Measurements from ENCODE around the gene FAM120A. TPM values are rescaled to one million over a fixed set of nuclear protein-coding genes. Genes with fewer than 3 reads are reported as not detected.

The FAM120A gene
- total RNA-seq, 1 donor from 2014 or later, result 72.2 TPM

GRCh38 chr9:93591301-93592007, 140.0 kb downstream of the FAM120A start:
- DNase-seq (ENCODE audit: low spot score) (peak; percentile 32), ATAC-seq (no peak)

GRCh38 chr9:93592008-93592642, 140.6 kb downstream of the FAM120A start:
- DNase-seq (ENCODE audit: low spot score) (peak; percentile 15), ATAC-seq (no peak)

- peak; percentile 30 for DNase-seq (ENCODE audit: low spot score)
These were observed 141.1 kb downstream of the FAM120A start for GRCh38 chr9:93592643-93593021.

GRCh38 chr9:93593144-93593658, 141.7 kb downstream of the FAM120A start:
- DNase-seq (ENCODE audit: low spot score) (no peak), ATAC-seq (no peak)

More at GRCh38 chr9:93592643-93593021, 141.1 kb downstream of the FAM120A start:
- ATAC-seq, result peak; percentile 54

- ATAC-seq, result no peak
These were observed 142.7 kb downstream of the FAM120A start for GRCh38 chr9:93594041-93594756.

GRCh38 chr9:93595461-93595860, 144.0 kb downstream of the FAM120A start:
- ATAC-seq (no peak), DNase-seq (ENCODE audit: low spot score) (no peak)

More at GRCh38 chr9:93594041-93594756, 142.7 kb downstream of the FAM120A start:
- peak; percentile 44 for DNase-seq (ENCODE audit: low spot score)

- DNase-seq (ENCODE audit: low spot score) (peak; percentile 30), ATAC-seq (no peak)
These were observed 144.4 kb downstream of the FAM120A start for GRCh38 chr9:93595861-93596365.

GRCh38 chr9:93596399-93596798, 144.9 kb downstream of the FAM120A start:
- DNase-seq (ENCODE audit: low spot score) (peak; percentile 19), ATAC-seq (no peak)

GRCh38 chr9:93597142-93597706, 145.7 kb downstream of the FAM120A start:
- ATAC-seq (no peak), DNase-seq (ENCODE audit: low spot score) (peak; percentile 18)

- ATAC-seq (no peak), DNase-seq (ENCODE audit: low spot score) (peak; percentile 37)
These were observed 146.6 kb downstream of the FAM120A start for GRCh38 chr9:93597871-93598646.

- no peak for ATAC-seq
These were observed 147.3 kb downstream of the FAM120A start for GRCh38 chr9:93598647-93599241.

GRCh38 chr9:93599571-93600403, 148.3 kb downstream of the FAM120A start:
- DNase-seq (ENCODE audit: low spot score), result peak; percentile 10
- no peak for ATAC-seq

More at GRCh38 chr9:93598647-93599241, 147.3 kb downstream of the FAM120A start:
- peak; percentile 30 for DNase-seq (ENCODE audit: low spot score)

- ATAC-seq (no peak), DNase-seq (ENCODE audit: low spot score) (peak; percentile 29)
These were observed 149.0 kb downstream of the FAM120A start for GRCh38 chr9:93600504-93600903.

- ATAC-seq (no peak), DNase-seq (ENCODE audit: low spot score) (peak; percentile 27)
These were observed 149.6 kb downstream of the FAM120A start for GRCh38 chr9:93601063-93601462.

GRCh38 chr9:93601666-93602065, 150.2 kb downstream of the FAM120A start:
- DNase-seq (ENCODE audit: low spot score) (peak; percentile 24), ATAC-seq (no peak)

- ATAC-seq (no peak), DNase-seq (ENCODE audit: low spot score) (peak; percentile 38)
These were observed 151.5 kb downstream of the FAM120A start for GRCh38 chr9:93603011-93603410.

GRCh38 chr9:93603906-93604326, 152.4 kb downstream of the FAM120A start:
- ATAC-seq, result no peak
- DNase-seq (ENCODE audit: low spot score), result peak; percentile 28

- ATAC-seq, result no peak
These were observed 154.7 kb downstream of the FAM120A start for GRCh38 chr9:93606187-93606586.

GRCh38 chr9:93610206-93610605, 158.7 kb downstream of the FAM120A start:
- DNase-seq (ENCODE audit: low spot score) (no peak), ATAC-seq (no peak)

More at GRCh38 chr9:93606187-93606586, 154.7 kb downstream of the FAM120A start:
- DNase-seq (ENCODE audit: low spot score), result no peak

All from left lobe of liver (tissue), 2 donors.